ENCODE results near the gene DCC.

The DCC gene

GRCh38 chr18:53319628-53320027, 979.6 kb downstream of the DCC start:
- TF ChIP-seq POLR2A (IDR thresholded peaks at IDR 0.05; ENCODE audit: low read length) = no peak
- TF ChIP-seq GATA1 (IDR thresholded peaks at IDR 0.05; ENCODE audit: low read depth, low read length) = no peak
- DNase-seq = no peak

- no peak for DNase-seq
- TF ChIP-seq GATA1 (IDR thresholded peaks at IDR 0.05; ENCODE audit: low read depth, low read length) (no peak), POLR2A (IDR thresholded peaks at IDR 0.05; ENCODE audit: low read length) (no peak)
Measured at GRCh38 chr18:53322163-53322562, 982.2 kb downstream of the DCC start.

- TF ChIP-seq GATA1 (IDR thresholded peaks at IDR 0.05; ENCODE audit: low read depth, low read length) (no peak), POLR2A (IDR thresholded peaks at IDR 0.05; ENCODE audit: low read length) (no peak)
- DNase-seq = no peak
Measured at GRCh38 chr18:53324353-53324752, 984.4 kb downstream of the DCC start.

- no peak for DNase-seq
- TF ChIP-seq GATA1 (IDR thresholded peaks at IDR 0.05; ENCODE audit: low read depth, low read length) (no peak), POLR2A (IDR thresholded peaks at IDR 0.05; ENCODE audit: low read length) (no peak)
Measured at GRCh38 chr18:53360501-53361443, 1020.8 kb downstream of the DCC start.

GRCh38 chr18:53375621-53376020, 1035.6 kb downstream of the DCC start:
- TF ChIP-seq POLR2A (IDR thresholded peaks at IDR 0.05; ENCODE audit: low read length) = no peak
- no peak for DNase-seq

- peak; percentile 10 to 40 for DNase-seq
- TF ChIP-seq POLR2A (IDR thresholded peaks at IDR 0.05; ENCODE audit: low read length) (no peak), GATA1 (IDR thresholded peaks at IDR 0.05; ENCODE audit: low read depth, low read length) (no peak)
Measured at GRCh38 chr18:53380063-53380639, 1040.2 kb downstream of the DCC start.

- DNase-seq = no peak
- no peak for TF ChIP-seq POLR2A (IDR thresholded peaks at IDR 0.05; ENCODE audit: low read length)
- TF ChIP-seq GATA1 (IDR thresholded peaks at IDR 0.05; ENCODE audit: low read depth, low read length) = no peak
Measured at GRCh38 chr18:53382870-53383269, 1042.9 kb downstream of the DCC start.

GRCh38 chr18:53385889-53386288, 1045.9 kb downstream of the DCC start:
- DNase-seq = no peak
- TF ChIP-seq POLR2A (IDR thresholded peaks at IDR 0.05; ENCODE audit: low read length) (no peak), GATA1 (IDR thresholded peaks at IDR 0.05; ENCODE audit: low read depth, low read length) (no peak)

- TF ChIP-seq GATA1 (IDR thresholded peaks at IDR 0.05; ENCODE audit: low read depth, low read length) (no peak), POLR2A (IDR thresholded peaks at IDR 0.05; ENCODE audit: low read length) (no peak)
- no peak for DNase-seq
Measured at GRCh38 chr18:53387581-53387980, 1047.6 kb downstream of the DCC start.

GRCh38 chr18:53402670-53403069, 1062.7 kb downstream of the DCC start:
- no peak for DNase-seq
- TF ChIP-seq POLR2A (IDR thresholded peaks at IDR 0.05; ENCODE audit: low read length) (no peak), GATA1 (IDR thresholded peaks at IDR 0.05; ENCODE audit: low read depth, low read length) (no peak)

- no peak for TF ChIP-seq GATA1 (IDR thresholded peaks at IDR 0.05; ENCODE audit: low read depth, low read length)
- no peak for TF ChIP-seq POLR2A (IDR thresholded peaks at IDR 0.05; ENCODE audit: low read length)
- no peak for DNase-seq
Measured at GRCh38 chr18:53408271-53408670, 1068.3 kb downstream of the DCC start.

GRCh38 chr18:53411511-53411910, 1071.5 kb downstream of the DCC start:
- no peak for TF ChIP-seq POLR2A (IDR thresholded peaks at IDR 0.05; ENCODE audit: low read length)
- no peak for TF ChIP-seq GATA1 (IDR thresholded peaks at IDR 0.05; ENCODE audit: low read depth, low read length)
- no peak for DNase-seq

GRCh38 chr18:53417003-53417402, 1077.0 kb downstream of the DCC start:
- TF ChIP-seq POLR2A (IDR thresholded peaks at IDR 0.05; ENCODE audit: low read length) (no peak), GATA1 (IDR thresholded peaks at IDR 0.05; ENCODE audit: low read depth, low read length) (no peak)
- no peak for DNase-seq

GRCh38 chr18:53421869-53422268, 1081.9 kb downstream of the DCC start:
- TF ChIP-seq GATA1 (IDR thresholded peaks at IDR 0.05; ENCODE audit: low read depth, low read length) = no peak
- no peak for DNase-seq

- no peak for DNase-seq
- TF ChIP-seq GATA1 (IDR thresholded peaks at IDR 0.05; ENCODE audit: low read depth, low read length) (no peak), POLR2A (IDR thresholded peaks at IDR 0.05; ENCODE audit: low read length) (no peak)
Measured at GRCh38 chr18:53422896-53423295, 1082.9 kb downstream of the DCC start.
